HUES6 (cell line): Measurements from ENCODE around the gene RBPJ.

Experiments used
- H3K27ac ChIP-seq: 2 replicates; pipeline ENCODE4 v1.7.0; 2013; ENCODE audit warnings: low read depth, mild to moderate bottlenecking, low read length, inconsistent platforms
- H3K27me3 ChIP-seq: 2 replicates; pipeline ENCODE4 v1.6.1; 2013; ENCODE audit warnings: low read length; ENCODE audit not compliant: control insufficient read depth, insufficient read depth
- H3K36me3 ChIP-seq: 2 replicates; pipeline ENCODE4 v1.6.1; 2013; ENCODE audit warnings: low read length; ENCODE audit not compliant: control insufficient read depth, insufficient read depth
- H3K4me1 ChIP-seq: 2 replicates; pipeline ENCODE4 v1.6.1; 2013; ENCODE audit warnings: low read length; ENCODE audit not compliant: control insufficient read depth, insufficient read depth
- H3K4me3 ChIP-seq: 2 replicates; pipeline ENCODE4 v1.5.1; 2013; ENCODE audit warnings: low read depth, low read length
- H3K9ac ChIP-seq: one replicate; pipeline ENCODE4 v1.6.1; 2013; ENCODE audit warnings: mild to moderate bottlenecking, low read length
- H3K9me3 ChIP-seq: 2 replicates; pipeline ENCODE4 v1.6.1; 2013; ENCODE audit warnings: low read depth, low read length; ENCODE audit not compliant: control insufficient read depth, insufficient read depth

RBPJ gene

DNA sequence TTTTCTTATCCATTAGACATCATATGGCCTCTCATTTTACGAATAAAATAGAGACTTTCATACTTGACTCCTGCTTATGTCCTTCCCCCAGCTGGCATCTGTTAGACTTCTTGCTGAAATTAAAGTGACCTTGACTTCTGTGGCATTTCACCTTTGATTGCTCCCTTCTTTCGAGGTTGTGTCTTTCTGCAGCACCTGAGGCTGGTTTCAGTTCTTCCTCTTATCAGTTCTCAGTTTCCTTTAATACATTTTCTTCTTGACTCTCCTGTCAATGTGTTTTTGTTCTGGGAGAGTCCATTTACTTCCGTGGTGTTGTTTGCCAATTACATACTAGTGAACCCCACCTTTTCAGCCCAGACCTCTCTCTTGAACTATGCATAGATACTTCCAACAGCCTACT lies 81.6 kb downstream of the RBPJ start:
- Histone ChIP-seq H3K4me3 (no peak overlapping the region), H3K9ac (no peak overlapping the region), H3K27ac (no peak overlapping the region), H3K4me1 (0 out of 2 replicates have a peak, but pooled peaks cover under 1% of the 10 kb centered on the region), H3K27me3 (no peaks in the 10 kb centered on the region), H3K36me3 (peaks cover 57% of the 10 kb centered on the region), H3K9me3 (peaks cover 31% of the 10 kb centered on the region)

DNA sequence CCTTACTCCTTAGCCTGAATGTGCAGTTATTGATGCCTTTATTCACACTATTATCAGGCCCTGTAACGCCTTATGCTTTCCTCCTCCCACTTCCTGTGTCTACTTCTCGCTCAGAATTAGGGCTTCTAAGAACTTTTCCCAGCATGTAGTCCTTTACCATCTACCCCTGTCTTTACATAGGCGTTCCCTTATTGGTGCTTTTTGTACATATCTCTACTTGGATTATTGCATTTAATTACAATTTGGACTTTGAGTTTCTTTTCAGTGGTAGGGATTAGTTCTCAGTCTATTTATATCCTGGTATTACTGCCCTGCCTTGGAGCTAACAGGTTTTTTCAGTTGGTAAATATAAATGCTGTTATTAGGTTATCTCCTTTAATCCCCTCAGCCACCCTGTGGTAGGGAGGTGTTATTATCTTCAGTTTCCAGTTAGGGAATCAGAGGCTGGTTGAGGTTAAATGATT lies 84.0 kb downstream of the RBPJ start:
- Histone ChIP-seq H3K4me3 (no peak overlapping the region), H3K4me1 (peaks cover 3% of the 10 kb centered on the region; the same call in 1 of the 2 replicates), H3K36me3 (peaks cover 72% of the 10 kb centered on the region), H3K27me3 (no peaks in the 10 kb centered on the region), H3K9ac (no peak overlapping the region), H3K9me3 (peaks cover 31% of the 10 kb centered on the region), H3K27ac (no peak overlapping the region)

GRCh38 chr4:26406346-26406975 lies 85.6 kb downstream of the RBPJ start:
- Histone ChIP-seq H3K27me3 (no peaks in the 10 kb centered on the region), H3K4me3 (no peak overlapping the region), H3K9me3 (peaks cover 31% of the 10 kb centered on the region), H3K9ac (no peak overlapping the region), H3K36me3 (peaks cover 58% of the 10 kb centered on the region), H3K27ac (peak overlapping the region; percentile 80), H3K4me1 (peaks cover 10% of the 10 kb centered on the region; the same call in 1 of the 2 replicates)

- Histone ChIP-seq H3K27ac (peak overlapping the region; percentile 80), H3K9ac (no peak overlapping the region), H3K36me3 (peaks cover 60% of the 10 kb centered on the region), H3K4me1 (peaks cover 10% of the 10 kb centered on the region; the same call in 1 of the 2 replicates), H3K27me3 (no peaks in the 10 kb centered on the region), H3K9me3 (peaks cover 31% of the 10 kb centered on the region), H3K4me3 (no peak overlapping the region)
Observed at GRCh38 chr4:26407476-26407875, 86.7 kb downstream of the RBPJ start.

DNA sequence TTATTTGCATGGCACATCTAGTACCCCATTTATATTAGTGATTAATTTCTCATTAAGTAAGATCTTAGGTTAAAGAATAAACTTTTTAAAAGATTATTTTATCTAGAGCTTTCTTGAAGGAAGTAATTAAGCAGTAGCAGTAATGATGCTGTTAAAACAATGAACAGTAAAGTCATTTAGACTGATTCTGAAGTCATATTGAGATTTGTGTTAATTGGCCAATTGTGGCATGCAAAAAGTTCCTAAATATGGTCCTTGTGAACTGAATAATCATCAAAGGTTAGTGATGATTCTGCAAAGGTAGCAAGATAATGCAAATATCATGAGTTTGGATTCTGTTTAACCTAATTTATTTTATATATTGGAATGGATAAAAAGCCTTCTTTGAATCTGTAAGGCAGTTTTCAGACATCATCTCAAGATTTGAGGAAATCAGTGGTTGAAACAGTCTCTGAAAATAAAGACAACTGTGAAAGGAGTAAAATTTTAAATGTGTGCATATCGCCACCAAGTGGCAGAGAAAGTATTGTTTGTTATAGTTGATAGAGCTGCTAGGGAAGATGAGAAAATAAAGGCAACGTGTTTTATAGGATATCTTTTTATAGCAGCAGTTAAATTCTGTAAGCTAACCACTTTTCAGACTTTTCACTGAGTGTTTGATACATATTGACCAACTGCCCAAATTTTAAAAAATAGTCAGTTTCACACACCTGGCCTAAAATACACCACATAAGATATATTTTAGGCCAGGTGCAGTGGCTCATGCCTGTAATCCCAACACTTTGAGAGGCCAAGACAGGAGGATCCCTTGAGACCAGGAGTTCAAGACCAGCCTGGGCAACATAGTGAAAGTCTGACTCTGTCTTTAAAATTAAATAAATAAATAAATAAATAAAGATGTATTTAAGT lies 89.8 kb downstream of the RBPJ start:
- Histone ChIP-seq H3K9me3 (peaks cover 14% of the 10 kb centered on the region), H3K9ac (no peak overlapping the region), H3K27me3 (no peaks in the 10 kb centered on the region), H3K4me3 (no peak overlapping the region), H3K4me1 (peaks cover 10% of the 10 kb centered on the region; the same call in 1 of the 2 replicates), H3K36me3 (peaks cover 56% of the 10 kb centered on the region), H3K27ac (no peak overlapping the region)

- Histone ChIP-seq H3K4me1 (peaks cover 7% of the 10 kb centered on the region; the same call in 1 of the 2 replicates), H3K36me3 (peaks cover 46% of the 10 kb centered on the region), H3K27ac (no peak overlapping the region)
Observed at GRCh38 chr4:26412381-26413372, 91.9 kb downstream of the RBPJ start.

GRCh38 chr4:26413582-26413981 lies 92.8 kb downstream of the RBPJ start:
- Histone ChIP-seq H3K27ac (no peak overlapping the region), H3K4me1 (peaks cover 7% of the 10 kb centered on the region; the same call in 1 of the 2 replicates), H3K36me3 (peaks cover 37% of the 10 kb centered on the region), H3K27me3 (no peaks in the 10 kb centered on the region), H3K4me3 (no peak overlapping the region), H3K9ac (no peak overlapping the region), H3K9me3 (no peaks in the 10 kb centered on the region)

More at GRCh38 chr4:26412381-26413372, 91.9 kb downstream of the RBPJ start:
- Histone ChIP-seq H3K9ac (no peak overlapping the region), H3K27me3 (no peaks in the 10 kb centered on the region), H3K9me3 (no peaks in the 10 kb centered on the region), H3K4me3 (no peak overlapping the region)

DNA sequence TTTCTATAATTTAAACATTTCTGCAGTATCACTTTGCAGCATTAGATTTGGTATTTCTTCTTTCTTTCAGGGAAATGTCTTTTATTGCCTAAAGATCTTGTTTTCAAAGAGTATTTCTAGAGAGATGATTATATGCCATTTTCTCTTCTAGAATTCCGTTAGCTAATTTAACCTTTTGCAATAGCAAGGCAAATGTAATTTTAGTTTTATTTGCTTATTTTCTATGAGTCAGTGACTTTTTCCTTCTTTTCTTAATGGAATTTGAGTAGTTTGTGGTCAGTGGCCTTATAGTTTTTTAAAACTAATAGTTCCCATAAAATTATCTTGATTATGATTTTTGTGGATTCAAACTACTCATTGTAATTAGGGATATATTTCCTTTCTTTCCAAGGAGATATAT lies 97.3 kb downstream of the RBPJ start:
- Histone ChIP-seq H3K36me3 (peaks cover 39% of the 10 kb centered on the region), H3K4me1 (peaks cover 29% of the 10 kb centered on the region), H3K27me3 (no peaks in the 10 kb centered on the region), H3K4me3 (no peak overlapping the region), H3K9me3 (no peaks in the 10 kb centered on the region), H3K9ac (no peak overlapping the region), H3K27ac (no peak overlapping the region)

GRCh38 chr4:26418850-26419249 lies 98.0 kb downstream of the RBPJ start:
- no peak overlapping the region for H3K27ac ChIP-seq
- no peaks in the 10 kb centered on the region for H3K9me3 ChIP-seq
- peaks cover 46% of the 10 kb centered on the region for H3K36me3 ChIP-seq
- H3K9ac ChIP-seq = no peak overlapping the region
- H3K4me1 ChIP-seq = peaks cover 31% of the 10 kb centered on the region
- no peaks in the 10 kb centered on the region for H3K27me3 ChIP-seq
- H3K4me3 ChIP-seq = no peak overlapping the region

GRCh38 chr4:26420438-26420837 lies 99.6 kb downstream of the RBPJ start:
- peaks cover 31% of the 10 kb centered on the region for H3K4me1 ChIP-seq
- no peak overlapping the region for H3K9ac ChIP-seq
- H3K4me3 ChIP-seq = no peak overlapping the region
- H3K9me3 ChIP-seq = no peaks in the 10 kb centered on the region
- H3K36me3 ChIP-seq = peaks cover 47% of the 10 kb centered on the region
- peak overlapping the region; percentile 2; the same call in 1 of the 2 replicates for H3K27ac ChIP-seq
- no peaks in the 10 kb centered on the region for H3K27me3 ChIP-seq
